ENCODE results near the gene TRIM9. TPM values are rescaled to one million over a fixed set of nuclear protein-coding genes. Genes with fewer than 3 reads are reported as not detected.

The TRIM9 gene
- total RNA-seq: 8.6 and 18.2 TPM in 2 replicates
- polyA plus RNA-seq (2012): 1.5 TPM

GRCh38 chr14:51094901-51095853 lies at the start of gene TRIM9:
Gene TRIM9 (minus strand): TSS chr14:51095105. CDS start chr14:51094939, 166 bp downstream.
- DNase-seq (ENCODE audit: low read depth): peak; percentile 98

DNA sequence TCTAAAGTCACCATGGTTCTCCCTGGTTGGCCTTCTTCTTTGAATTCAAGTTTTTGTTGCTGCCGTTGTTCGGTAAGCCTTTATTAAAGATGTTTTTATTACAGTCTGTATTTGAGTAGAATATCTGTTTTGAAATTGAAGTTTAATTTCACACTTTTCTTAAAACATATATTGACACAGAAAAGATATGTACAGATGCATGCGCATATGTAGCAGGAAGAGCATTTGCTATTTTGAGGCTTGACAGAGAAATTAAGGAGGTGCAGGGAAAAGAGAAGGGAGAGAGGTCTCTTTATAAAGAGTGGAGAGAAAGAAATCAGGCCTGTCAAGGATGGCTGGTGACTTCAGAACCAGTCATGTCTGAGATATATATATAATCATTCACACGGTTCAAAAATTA lies 46.0 kb upstream of the TRIM9 start:
- no peak for DNase-seq (ENCODE audit: low read depth)

- no peak for DNase-seq (ENCODE audit: low read depth)
Observed at GRCh38 chr14:51140338-51140737, 45.4 kb upstream of the TRIM9 start.

DNA sequence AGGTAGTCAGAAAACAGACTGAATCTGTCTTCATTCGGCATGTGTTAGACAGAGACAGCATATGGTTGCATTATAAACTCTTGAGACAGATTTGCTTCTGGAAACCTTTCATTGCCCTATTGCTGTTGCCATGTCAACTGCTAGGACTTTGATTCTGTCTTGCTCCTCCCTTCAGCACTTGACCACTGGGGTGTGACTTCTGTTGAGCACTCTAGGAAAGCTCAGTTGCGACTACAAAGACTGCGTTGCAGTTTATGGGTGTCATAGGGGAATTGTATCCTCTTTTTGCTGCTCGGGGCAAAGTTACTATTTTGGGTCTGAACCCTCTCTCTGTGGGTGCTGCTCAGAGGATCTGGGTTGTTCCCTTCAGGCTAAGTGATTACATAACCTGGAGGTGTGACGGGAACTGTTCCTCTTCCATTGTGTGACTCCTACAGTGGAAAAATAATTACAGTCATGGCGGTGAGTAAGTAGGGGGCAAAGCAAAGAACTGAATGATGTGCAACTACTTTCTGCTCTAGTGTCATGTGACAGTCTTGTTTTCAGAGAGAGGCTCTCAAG lies 44.3 kb upstream of the TRIM9 start:
- DNase-seq (ENCODE audit: low read depth): peak; percentile 13

GRCh38 chr14:51138404-51139103 lies 43.6 kb upstream of the TRIM9 start:
- DNase-seq (ENCODE audit: low read depth): no peak

- no peak for DNase-seq (ENCODE audit: low read depth)
Observed at GRCh38 chr14:51131516-51131915, 36.6 kb upstream of the TRIM9 start.

- no peak for DNase-seq (ENCODE audit: low read depth)
Observed at GRCh38 chr14:51129130-51129529, 34.2 kb upstream of the TRIM9 start.

DNA sequence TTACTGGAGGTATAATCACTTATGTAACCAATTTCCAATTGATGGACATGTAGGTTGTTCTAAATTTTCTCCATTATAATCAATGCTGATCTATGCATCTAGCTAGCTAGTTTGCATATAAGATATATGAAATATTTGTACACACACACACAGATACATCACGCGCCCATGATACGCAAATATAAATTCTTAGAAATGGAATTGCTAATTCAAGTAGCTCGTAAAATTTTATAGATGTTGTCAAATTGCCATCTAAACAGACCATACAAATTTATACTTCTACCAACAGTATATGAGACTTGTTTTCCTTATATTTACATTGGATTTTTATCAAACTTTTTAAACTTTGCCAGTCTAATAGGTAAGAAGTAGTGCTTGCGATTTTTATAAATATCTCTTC lies 29.1 kb upstream of the TRIM9 start:
- DNase-seq (ENCODE audit: low read depth): no peak

DNA sequence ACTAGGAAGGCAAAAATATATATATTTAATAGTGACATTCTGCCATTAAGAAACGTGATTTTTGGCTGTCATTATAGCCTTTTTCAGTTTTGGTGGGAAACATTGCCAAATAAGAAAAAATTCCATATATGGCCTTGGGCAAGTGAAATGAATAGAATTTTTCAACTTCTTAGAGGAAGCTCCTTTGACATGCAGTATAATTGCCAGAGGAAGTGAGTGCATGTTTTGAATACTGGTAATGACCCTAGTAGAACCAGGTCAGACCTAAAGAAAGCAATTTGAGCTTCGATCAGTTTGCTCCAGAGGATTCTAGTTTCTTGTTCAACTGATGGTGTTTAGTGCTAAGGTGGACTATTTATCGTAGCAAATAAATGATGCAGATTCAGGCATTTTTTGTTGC lies 26.2 kb upstream of the TRIM9 start:
- DNase-seq (ENCODE audit: low read depth): no peak

DNA sequence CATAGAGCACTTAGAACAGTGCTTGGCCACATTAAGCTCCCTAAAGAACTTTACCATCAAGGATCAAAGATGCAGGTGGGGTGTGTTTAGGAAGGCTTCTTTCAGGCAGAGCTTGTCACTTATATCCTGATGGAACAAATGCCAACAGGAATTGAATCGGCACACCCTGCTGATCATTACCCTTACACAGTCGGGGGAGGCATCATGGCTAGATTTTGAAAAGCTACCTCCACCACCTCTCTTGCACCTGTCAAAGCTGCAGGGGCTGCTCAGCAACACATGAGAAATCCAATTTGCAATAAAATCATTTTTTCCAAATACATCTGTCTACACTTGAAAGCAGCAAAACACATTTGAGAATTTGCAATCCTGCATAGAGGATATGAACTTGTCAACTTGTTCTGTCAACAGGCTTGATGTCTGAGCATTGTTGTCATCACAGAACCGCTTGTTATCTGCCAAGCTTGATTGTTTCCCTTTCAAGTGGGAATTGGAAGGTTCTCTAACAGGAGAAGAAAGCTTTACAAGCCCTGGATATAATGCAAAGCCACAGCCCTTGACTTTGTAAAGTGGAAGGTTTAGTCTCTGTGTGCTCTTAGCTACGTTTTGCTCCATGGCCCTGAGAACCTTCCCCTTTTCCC lies 24.6 kb upstream of the TRIM9 start:
- DNase-seq (ENCODE audit: low read depth): no peak

GRCh38 chr14:51118993-51119392 lies 24.1 kb upstream of the TRIM9 start:
- DNase-seq (ENCODE audit: low read depth): no peak

- no peak for DNase-seq (ENCODE audit: low read depth)
Observed at GRCh38 chr14:51117593-51117992, 22.7 kb upstream of the TRIM9 start.

DNA sequence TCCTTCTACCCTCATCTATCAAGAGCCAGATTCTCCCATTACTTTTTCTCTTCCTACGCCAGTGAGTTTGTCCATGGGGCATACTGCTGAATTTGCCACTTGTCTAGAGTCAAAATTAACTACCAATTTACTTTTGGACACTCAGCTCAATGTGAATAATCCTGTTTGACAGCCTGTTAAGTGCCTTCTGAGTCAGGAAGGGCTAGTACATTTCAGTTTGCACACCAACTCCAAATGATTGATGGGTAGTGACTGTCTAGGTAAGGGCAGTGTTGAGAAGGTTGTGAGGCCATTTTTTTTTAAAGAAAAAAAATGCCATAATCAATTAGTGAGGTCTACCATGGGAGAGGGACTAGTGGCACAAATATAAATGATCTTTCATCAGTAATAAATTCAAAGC lies 21.8 kb upstream of the TRIM9 start:
- DNase-seq (ENCODE audit: low read depth): no peak

DNA sequence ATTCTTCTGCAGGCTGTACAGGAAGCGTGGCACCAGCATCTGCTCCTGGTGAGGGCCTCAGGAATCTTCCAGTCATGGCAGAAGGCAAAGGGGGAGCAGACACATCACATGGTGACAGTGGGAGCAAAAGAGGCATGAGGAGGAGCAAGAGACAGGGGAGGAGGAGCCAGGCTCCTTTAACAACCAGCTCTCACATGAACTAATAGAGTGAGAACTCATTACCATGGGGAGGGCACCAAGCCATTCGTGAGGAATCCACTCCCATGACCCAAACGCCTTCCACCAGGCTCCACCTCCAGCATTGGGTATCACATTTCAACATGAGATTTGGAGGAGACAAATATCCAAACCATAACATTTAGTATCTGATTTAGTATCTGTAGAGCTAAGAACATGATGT lies 14.7 kb upstream of the TRIM9 start:
- DNase-seq (ENCODE audit: low read depth): no peak

DNA sequence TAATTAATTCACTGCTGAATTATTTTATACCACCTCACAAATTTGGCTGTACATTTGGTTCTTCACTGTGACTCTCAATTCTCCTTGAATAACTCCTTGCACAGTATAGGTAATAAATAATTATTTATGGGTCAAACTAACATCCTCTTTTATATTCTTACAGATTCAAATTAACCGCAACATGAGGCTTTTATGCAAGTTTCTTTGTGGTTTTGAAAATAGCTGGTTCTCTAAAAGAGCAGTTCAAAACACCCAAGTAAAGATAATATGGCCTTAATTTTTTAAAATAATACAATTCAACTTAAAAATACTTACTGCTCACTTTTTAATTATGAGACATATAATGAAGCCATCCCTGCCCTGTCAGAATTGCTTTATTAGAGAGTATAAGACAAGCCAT lies 12.9 kb upstream of the TRIM9 start:
- DNase-seq (ENCODE audit: low read depth): no peak

- DNase-seq (ENCODE audit: low read depth): no peak
Observed at GRCh38 chr14:51104467-51104866, 9.6 kb upstream of the TRIM9 start.

GRCh38 chr14:51097287-51097686 lies 2.4 kb upstream of the TRIM9 start:
- no peak for DNase-seq (ENCODE audit: low read depth)

DNA sequence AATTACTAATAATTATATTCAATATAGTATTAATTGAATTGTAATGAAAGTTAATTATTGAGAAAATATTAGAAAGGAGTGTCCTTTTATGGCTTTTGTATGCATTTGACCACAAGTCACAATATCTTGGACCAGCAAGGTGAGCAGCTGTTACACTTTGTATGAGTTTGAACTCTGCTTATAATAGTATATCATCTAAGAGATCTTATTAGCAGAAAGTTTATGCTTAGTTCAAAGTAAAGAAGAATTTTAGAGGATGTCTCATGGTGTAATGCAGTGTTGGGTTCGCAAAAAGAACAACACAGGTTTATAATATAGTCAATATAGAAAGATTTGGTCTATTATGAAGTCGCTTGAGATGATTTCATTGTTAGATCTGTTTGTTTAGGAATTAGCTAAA lies 2.0 kb upstream of the TRIM9 start:
- DNase-seq (ENCODE audit: low read depth): no peak

DNA sequence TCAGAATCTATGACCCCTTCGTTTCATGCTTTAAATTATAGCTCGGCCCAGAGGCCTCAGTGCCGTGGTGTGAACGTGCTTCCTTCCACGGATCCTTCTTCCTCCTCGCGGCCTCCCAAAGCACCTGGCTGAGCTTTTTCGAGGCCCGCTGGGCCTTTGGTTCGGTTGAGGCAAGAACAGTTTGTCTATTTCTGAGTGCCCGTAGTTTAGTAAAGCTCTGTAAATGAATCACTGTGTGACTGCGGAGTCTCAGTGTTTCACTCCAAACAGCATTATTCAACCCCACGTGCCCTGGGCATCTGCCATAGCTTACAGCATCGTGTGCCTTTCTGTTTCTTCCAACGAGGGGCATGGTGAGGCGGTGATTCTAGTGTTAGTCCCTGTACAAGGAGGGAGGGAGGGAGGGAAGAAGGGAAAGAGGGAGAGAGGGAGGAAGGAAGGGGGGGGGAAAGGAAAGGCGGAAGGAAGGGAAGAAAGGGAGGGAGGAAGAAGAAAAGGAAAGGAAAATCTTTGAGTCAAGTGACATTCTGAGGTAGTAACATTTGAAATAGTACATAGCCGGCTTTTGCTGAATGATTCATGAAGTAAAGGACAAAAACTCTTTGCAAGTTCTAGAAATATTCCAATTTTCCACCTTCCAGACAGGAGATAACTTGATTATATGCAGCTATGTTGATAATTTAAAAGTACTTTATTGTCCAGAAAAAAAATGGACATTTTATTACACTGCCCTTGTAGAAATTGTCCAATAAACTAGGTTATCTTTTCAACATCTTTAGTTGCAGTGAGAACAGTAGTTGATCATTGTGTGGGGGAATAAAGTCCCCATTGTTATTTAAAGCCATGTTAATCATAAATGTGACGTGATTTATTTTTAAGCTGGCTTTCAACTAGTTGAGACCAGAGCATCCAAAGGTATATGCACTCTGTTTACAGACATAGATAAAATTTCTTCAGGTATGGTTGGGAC lies 1.2 kb upstream of the TRIM9 start:
- peak; percentile 50 for DNase-seq (ENCODE audit: low read depth)

- DNase-seq (ENCODE audit: low read depth): peak; percentile 15
Observed at GRCh38 chr14:51094282-51094821, 553 bp downstream of the TRIM9 start.

All from myocyte (in vitro differentiated cells).